Brain pericyte (primary cell): ENCODE data around the gene HSPE1.
A peak's percentile ranks its signal among the peaks of the same experiment; 100 is the strongest.
"Not testable (repeated sequence)": the region's sequence is repeated elsewhere in the genome, so short reads cannot be mapped to it uniquely, and the experiment has no call there.

Experiments used
- DNase-seq: peaks from one replicate; pipeline ENCODE4 v3.0.0-alpha.2; 2012; ENCODE audit warnings: low read depth, low spot score

HSPE1 gene

DNA sequence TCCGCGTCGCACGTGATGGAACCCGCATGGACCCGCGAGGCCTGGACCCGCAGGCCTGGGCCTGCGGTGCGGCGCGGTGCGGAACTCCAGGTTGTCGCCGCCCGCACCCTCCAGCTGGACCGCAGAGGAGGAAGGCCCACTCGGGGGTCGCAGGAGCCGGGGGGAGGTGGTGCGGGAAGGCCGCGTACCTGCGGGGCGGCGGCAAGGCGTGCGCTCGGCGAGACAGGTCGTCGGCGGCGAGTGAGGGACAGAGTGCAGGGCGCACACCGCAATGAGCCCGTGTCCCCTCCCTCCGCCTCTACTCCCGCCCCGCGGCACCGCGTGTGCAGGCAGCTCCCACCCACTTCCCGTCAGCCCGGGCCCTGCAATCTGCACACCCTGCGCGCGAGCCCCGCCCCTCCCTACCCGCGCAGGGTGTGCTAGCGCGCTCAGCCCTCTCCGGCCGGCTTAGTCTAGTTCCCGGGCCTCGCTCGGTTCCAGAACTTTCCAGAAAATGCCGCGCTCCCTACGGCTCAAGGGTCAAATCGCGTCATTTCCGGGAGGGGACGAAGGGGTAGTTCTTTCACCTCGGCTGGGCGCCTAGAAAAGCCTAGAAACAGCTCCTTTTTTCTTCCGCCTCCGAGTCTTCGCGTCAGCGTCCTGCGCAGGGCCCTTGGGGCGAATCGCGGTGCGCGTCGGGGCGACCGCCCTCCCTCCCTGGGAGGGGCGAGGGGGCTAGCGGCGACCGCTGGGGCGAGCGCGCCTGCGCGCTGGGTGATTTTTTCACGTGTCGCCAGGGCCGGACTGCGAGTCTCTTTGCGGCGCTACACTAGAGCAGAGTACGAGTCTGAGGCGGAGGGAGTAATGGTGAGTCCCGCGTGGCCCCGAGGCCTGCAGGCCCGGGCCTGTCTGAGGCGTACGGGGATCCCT lies at the start of gene HSPE1, which contains the start of gene HSPD1:
Gene HSPE1, plus strand, starts transcription at position 786 of the 909 bp plus-strand sequence. Its CDS starts 58 bp downstream, at position 844.
Gene HSPD1, minus strand, starts transcription at position 247 of the 909 bp plus-strand sequence. CDS start 992 bp downstream, outside the sequence.
- DNase-seq: peak; percentile 99

DNA sequence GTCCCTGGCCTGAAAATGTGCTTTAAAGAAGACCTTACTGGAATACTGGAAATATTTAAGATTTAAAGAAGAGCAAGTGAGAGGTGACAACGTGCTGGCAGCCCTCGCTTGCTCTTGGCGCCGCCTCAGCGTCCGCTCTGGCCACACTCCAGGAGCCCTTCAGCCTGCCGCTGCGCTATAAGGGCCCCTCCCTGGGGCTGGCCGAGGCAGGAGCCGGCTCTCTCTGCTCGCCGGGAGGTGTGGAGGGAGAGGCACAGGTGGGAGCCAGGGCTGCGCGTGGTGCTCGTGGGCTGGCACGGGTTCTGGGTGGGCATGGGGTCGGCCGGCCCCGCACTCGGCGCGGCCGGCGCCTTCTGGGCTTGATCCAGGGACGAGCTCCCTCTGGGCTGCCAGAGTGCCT lies 49.7 kb upstream of the HSPE1 start:
- DNase-seq: no peak

- DNase-seq: not testable (repeated sequence)
Measured at GRCh38 chr2:197450935-197451358, 49.2 kb upstream of the HSPE1 start.

- DNase-seq: no peak
Measured at GRCh38 chr2:197452754-197453122, 47.4 kb upstream of the HSPE1 start.

- peak; percentile 99 for DNase-seq
Measured at GRCh38 chr2:197453123-197453913, 46.9 kb upstream of the HSPE1 start, which contains the start of gene COQ10B. Gene COQ10B (plus strand): TSS chr2:197453552. CDS start chr2:197453561, 9 bp downstream.

DNA sequence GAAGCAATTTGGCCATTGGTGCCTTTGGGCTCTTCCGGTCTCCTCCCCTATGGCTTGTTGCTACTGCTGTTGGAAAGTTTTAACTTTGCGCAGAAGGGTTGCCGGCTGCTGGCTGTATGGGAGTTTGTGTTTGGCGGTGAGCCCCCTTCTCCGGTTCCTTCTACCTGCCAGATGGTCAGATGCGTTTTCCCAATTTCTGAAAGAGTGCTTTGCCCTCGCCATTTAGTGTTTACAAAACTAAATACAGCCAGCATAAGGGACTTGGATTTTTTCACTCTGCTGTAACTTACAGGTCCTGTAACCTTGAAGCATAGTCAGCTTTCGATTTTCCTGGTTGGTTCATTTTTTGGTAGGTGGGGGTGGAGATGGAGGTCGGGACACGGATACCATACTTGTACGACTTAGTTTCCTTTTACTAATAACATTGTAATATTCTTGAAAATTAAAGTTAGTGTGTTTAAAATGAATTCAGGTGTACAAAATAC lies 46.2 kb upstream of the HSPE1 start:
- no peak for DNase-seq

DNA sequence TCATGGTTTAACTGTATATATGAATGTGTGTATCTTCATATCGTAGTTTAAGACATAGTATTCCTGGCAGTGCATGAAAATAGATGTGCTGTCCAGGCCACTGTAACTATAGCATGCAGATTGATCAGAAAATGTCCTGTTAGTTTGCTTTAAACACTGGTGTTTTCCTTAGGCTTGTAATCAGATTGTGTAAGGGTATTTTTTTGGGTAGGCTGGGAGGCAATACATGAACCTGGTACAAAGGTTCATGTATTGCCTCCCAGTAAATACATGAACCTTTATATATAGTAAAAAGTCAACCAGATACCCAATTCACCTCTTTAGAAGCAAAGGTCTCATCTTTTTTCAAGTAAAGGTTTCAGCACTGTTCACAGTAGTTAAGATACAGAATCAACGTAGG lies 45.3 kb upstream of the HSPE1 start:
- DNase-seq: no peak

DNA sequence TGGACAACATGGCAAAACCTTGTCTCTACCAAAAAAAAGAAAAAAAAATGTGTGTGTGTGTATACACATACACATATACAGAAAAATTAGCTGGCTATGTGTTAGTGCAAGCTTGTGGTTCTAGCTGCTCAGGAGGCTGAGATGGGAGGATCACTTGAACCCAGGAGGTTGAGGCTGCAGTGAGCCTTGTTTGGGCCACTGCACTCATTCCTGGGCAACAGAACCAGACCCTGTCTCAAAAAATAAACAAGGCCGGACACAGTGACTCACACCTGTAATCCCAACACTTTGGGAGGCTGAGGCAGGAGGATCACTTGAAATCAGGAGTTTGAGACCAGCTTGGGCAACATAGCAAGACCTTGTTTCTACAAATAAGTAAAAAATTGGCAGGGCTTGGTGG lies 44.8 kb upstream of the HSPE1 start:
- no peak for DNase-seq

DNA sequence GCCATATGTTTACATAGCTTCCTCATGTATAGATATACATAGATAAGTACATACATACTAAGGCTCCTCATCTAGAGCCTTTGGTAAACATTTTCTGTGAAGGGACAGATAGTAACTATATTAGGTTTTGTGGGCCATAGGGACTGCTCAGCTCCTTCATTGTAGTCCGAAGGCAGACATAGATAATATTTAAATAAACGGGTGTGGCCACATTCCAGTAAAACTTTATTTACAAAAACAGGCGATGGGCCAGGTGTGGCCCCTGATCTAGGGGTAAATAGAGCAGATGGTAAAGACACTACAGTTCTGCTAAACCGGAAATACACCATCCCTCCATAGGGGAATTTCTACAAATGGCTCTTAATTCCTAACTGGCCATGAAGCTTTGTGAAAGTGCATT lies 39.5 kb upstream of the HSPE1 start:
- DNase-seq: no peak

GRCh38 chr2:197461057-197461456 lies 39.1 kb upstream of the HSPE1 start:
- no peak for DNase-seq

- DNase-seq: no peak
Measured at GRCh38 chr2:197464175-197464574, 36.0 kb upstream of the HSPE1 start.

DNA sequence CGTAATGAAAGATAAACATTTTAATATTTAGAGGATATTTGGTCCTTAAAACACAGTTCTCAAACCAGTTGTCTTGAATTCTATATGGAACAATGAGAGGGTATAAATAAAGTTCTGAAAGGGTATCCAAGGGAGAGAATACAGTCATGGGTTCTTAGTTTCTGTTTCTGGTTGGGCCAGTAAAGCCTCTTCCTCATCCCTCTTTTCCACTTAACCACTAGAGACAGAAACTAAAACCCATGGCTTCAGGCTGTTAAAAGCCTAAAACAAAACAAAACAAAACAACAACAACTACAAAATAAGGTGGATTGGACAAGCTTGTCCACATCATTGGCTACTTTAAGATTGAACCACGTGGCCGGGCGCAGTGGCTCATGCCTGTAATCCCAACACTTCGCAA lies 28.0 kb upstream of the HSPE1 start:
- DNase-seq: no peak

DNA sequence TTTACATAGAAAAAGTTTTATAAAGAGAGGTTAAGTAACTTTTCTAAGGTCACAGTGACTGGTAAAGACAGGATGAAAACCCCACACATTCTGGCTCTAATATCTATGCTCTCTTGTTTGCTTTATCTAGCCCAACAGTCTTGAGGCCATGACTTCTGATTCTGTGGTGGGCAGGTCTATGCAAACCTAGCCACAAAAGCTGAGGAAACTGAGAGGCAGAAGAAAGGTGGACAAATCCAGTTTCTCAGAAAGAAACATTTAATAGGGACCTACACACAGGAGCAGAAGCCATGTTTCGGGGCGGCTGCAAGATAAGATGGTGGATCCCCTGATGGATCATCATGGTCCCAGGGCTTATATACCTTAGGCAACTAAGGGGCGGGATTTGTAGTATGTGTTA lies 22.4 kb upstream of the HSPE1 start:
- DNase-seq: no peak

- no peak for DNase-seq
Measured at GRCh38 chr2:197480165-197481036, 19.8 kb upstream of the HSPE1 start.

DNA sequence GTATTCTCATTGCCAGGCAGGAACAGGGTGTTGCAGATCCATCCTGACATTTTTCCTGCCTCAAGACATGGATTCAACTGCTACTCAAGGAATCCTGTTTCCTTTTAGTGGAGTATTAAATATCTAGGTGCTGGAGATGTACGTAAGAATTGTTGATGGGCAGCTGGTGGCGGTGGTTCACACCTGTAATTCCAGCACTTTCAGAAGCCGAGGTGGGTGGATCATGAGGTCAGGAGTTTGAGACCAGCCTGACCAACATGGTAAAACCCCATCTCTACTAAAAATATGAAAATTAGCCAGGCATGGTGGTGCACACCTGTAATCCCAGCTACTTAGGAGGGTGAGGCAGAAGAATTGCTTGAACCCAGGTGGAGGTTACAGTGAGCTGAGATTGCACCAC lies 15.9 kb upstream of the HSPE1 start:
- DNase-seq: not testable (repeated sequence)

- no peak for DNase-seq
Measured at GRCh38 chr2:197486175-197486574, 14.0 kb upstream of the HSPE1 start.

- DNase-seq: no peak
Measured at GRCh38 chr2:197487385-197487784, 12.8 kb upstream of the HSPE1 start.

- DNase-seq: no peak
Measured at GRCh38 chr2:197495433-197496134, 4.6 kb upstream of the HSPE1 start.

- DNase-seq: no peak
Measured at GRCh38 chr2:197496695-197497094, 3.5 kb upstream of the HSPE1 start.

DNA sequence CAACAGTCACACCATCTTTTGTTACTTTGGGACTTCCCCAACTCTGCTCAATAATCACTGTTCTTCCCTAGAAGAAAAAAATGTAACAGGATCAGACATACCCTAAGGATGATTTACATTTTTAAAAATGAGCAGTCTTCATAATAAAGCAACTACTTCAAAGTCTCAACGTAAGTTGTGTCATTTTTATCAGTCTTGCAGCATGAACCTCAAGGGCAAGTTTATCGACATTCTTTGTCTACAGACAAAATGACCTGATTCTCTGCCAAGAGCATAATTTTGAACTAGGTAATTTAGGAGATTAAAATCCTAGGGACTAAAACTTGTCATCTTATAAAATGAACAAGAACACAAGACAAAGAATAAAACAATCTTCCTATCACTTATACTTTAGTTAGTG lies 2.9 kb upstream of the HSPE1 start:
- no peak for DNase-seq
